Suppressor macrophage treated with lipopolysaccharide for 1 hour (primary cell): ENCODE data around the gene SLC41A3.

ENCODE experiments used
- DNase-seq, 3 donors: peaks; one replicate each; pipeline ENCODE4 v3.0.0-alpha.2; 2020 to 2022

The SLC41A3 gene

DNA sequence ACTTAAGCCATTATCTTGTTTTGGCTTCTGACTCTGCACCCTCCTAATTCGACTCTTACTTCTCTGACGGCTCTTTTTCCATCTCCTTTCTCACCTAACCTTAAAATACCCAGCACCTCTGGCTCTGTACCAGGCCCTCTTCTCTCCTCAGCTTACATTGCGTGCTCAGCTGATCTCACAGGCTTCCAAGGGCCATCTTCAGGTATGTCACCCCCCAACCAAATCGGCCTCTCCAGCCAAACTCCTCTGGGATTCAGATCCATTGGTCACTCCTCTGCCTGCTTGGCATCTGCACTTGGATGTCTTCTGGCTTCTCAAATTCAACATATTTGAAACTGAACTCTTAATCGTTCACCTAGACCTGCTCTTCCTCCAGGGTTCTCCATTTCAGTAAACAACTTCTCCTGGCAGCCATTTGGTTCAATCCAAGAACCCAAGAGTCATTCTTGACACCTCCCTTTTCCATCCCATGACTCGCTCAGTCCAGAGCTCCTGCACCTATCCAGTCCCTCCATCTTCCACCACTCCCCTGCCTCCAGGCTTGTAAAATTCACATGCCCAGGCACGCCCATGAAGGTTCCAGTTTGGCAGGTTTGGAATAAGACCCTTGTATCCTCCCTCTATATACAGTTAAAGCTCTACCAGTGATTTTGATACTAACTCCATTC, 35.2 kb upstream of the SLC41A3 start:
- no peak for DNase-seq

DNA sequence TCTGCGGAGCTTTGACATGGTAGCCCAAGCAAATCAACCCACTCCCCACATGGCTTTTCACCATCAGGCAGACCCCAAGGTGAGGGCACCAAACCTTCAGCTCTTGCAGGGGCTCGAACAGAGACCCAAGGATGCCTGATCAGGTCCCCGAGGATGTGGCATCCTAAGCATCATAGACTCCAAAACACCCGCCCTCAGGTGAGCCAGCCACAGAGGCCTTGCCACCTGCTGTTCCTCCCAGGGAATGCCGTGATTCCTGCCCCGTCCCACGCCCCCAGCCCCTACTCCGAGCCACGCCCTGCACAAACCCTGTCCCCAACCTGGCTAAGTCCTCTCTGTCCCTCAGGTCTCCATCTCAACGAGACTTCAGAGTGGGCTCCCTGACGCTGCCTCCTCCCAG, 34.7 kb upstream of the SLC41A3 start:
- DNase-seq = no peak

DNA sequence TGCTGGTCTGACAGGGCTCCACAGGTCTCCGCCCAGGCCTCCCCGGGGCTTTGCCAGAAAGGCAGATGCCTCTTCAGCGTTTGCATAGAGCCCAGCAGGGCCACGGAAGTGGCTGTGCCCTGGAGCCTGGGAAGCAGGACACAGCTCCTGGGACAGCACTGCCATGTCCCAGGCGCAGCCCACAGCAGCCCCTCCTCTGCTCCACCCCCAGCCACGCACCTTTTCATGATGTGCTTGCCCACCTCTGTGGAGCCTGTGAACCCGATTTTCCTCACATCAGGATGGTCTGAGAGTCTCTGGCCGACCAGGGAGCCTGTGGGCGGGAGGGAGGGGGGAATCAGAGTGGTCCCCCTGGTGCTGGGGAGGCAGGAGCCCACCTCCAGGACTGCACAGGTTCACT, 33.9 kb upstream of the SLC41A3 start:
- no peak for DNase-seq

DNA sequence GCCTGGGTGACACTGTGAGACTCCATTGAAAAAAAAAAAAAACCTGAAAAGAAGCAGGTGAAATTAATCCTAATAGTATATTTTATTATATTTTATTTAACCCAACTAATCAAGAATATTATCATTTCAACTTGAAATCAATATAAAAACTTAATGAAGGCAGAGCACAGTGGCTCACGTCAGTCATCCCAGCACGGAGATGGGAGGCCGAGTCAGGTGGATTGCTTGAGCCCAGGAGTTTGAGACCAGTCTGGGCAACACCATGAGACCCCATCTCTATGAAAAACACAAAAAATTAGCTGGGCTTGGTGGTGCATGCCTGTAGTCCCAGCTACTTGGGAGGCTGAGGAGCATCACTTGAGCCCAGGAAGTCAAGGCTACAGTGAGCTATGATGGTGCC, 33.3 kb upstream of the SLC41A3 start:
- no peak for DNase-seq

DNA sequence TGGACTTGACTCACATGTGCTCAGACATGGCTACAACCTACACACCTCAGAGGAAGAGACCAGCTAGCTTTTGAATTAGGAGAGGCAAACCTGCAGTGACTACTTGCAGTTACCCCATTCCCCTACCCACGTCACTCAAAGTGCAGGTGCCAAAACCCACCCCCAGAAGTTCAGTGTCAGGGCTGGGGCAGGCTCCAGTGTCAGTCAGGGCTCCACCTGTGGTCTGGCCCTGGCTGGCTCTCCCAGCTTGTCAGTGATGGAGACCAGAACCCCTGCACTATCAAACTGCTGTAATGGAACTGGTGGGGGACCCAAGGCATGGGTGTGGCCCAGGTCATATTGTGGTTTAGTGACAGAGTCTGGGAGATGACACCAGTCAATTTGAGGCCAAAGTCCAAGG, 32.6 kb upstream of the SLC41A3 start:
- no peak for DNase-seq

DNA sequence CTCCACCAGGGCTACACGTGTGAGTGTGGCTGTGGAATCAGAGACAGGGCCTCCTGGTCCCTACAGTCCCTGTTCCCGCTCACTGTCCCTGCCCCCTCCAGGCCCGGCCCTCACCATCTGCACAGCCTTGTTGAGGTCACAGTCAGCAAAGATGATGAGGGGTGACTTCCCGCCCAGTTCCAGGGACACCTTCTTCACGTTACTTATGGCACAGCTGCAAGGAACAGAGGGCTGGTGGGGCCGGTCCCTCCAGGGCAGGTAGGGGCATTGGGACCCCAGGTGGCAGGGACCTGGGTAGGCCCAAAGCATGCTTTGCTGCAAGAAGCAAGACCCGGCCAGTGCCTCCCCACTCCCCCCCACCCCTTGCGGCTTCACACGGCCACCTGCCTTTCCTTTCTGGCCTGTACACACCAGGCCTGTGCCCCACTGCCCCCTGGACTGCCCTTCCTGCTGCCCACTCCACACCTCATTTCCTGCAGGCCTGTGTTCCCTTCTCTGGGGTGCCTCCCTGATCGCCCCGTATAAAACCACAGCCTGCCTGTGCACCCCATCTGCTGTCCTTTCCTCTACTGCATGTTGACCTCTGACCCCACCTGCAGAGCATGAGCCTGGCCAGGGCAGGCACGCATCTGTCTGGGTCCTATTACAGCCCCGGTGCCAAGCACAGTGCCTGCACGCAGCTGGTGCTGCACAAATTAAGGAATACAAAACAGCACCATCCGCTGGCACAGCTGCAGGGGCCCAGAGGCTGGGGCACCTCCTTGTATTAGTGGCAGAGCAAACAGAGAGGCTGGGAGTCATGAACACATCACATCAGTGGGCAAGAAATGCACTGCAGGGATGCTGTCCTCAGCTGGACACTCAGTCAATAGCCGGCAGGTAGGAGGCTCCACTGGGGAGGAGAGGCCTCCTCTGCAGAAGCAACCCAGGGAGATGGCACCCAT, 30.8 kb upstream of the SLC41A3 start:
- DNase-seq = no peak

DNA sequence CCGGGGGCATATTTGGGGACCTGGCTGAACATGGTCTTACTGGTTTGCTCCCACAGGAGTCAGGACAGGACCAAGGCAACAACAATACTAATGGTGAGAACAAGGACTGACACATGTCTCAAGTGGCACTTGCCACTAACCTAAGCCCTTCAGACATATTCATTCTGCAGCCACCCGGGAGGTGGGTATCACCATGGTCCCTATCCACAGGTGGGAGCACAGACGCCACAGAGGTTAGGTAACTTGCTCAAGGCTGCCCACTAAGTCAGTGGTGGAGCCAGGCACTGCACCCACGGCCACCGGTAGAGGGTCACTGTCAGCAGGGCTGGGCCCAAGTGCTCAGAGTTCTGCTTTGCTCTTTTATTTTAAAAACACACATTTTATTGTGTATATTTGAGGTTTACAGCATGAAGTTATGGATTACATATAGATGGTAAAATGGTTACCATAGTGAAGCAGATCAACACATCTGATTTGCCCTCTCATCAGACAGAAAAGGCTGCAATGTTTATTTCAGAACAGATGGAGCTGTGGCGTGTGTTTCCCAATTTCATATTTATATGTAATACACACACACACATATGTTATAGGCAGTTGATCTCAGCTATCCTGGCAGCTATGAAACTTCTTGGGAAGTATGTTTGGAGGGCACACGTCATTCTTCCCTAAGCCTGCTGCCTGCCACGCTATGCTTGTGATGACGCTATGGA, 30.0 kb upstream of the SLC41A3 start:
- DNase-seq = no peak

DNA sequence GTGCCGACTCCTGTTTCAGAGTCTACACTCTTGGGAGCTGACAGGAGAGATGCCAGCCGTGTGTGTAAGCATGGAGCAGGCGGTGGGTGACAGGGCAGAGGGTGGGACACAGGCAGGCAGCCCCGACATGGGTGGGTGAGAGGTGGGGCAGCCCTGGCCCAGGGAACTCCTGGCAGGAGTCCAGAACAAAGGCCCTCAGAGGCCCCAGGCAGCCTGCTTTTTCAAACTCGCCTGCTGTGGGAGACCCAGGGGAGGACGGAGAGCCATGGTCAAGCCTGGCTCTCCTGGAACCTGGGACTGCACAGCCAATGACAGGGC, 29.3 kb upstream of the SLC41A3 start:
- no peak for DNase-seq

DNA sequence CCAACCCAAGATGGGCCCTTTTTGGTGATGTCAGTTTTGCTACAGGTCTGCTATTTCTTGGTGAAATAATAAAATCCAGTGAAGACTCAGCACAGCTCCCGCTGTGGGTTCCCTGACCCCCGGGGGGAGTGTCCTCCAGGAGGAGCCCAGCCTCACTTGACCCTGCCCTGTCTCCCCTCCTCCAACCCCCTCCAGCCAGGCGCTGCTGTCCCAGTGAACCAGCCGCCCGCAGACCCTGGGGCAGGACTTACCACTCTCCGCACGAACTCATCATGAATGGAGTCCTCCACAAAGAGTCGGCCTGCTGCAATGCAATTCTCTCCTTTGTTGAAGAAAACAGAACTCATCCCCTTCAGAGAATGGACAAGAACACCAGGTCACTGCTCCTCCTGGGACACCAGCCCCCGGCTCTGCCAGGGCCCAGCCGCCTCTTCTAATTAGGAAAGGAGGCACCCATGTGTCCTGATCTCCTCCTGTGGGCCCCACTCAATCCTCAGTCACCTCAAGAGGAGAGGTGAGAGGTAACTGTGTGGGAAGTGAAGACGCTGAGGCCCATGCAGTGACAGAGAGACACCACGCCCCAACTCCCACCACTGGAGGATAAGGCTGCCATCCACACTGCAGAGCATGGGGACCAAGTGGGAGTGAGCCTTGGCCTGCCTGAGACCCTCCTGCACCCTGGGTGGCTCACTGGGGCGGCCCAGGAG, 28.8 kb upstream of the SLC41A3 start:
- DNase-seq = no peak

DNA sequence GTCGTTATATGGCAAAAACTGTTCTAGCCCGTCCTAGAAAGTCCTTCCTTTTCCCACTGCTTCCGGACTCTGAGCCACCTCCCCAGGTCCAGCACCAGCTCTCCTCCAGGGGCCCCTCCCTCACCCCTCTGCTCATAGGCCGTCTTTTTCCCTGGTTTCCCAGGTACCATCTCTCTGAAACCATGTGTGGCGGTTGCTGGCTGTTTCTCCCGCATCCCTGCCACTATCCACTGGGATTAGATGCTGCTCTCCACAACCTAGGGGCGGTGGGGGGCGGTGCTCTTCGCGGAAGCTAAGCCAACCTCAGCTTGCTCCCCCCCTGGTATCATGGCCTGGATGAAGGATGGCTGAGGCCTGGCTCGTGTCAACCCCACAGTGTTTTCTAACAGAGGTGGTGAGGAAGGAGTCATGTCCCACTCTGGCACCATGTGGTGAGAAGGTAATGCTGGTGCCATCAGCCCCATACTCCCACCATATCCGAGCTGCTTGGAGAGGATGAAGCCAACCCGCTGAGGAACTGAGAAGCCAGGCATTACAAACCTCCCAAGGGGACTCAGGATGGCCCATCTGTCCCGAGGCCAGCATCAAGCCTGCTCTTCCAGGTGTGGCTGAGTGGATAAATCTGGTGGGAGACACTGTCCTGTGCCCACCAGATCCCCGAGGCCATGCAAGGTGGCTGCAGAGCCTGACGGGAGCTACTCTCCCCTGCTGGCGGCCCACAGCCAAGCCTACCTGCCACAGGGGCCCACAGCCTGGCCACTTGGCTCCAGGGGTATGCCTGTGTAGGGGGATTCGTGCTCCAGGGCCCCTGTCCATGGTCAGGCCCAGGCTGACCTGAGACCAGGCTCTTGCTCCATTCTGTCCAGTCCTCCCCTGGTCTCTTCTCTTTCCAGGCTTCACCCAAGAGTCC, 27.9 kb upstream of the SLC41A3 start:
- no peak for DNase-seq

DNA sequence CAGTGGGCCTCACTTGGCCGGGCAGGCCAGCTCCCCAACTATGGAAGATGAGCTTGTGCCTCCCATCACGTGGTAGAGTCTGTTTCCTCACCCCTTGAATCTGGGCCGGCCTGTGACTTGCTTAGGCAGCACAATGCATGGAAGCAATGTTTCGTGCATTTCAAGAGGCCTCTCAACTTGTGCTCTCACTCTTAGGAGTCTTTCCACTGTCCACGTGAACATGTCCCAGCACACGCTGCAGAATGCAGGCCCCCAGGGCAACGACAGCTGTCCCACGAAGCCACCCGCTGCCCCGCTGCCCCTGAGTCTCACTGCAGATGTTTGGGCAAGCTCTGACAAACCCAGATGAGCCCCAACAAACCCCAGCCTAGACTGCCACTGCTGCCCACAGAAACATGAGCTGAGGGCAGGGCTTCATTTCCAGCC, 27.2 kb upstream of the SLC41A3 start:
- no peak for DNase-seq

DNA sequence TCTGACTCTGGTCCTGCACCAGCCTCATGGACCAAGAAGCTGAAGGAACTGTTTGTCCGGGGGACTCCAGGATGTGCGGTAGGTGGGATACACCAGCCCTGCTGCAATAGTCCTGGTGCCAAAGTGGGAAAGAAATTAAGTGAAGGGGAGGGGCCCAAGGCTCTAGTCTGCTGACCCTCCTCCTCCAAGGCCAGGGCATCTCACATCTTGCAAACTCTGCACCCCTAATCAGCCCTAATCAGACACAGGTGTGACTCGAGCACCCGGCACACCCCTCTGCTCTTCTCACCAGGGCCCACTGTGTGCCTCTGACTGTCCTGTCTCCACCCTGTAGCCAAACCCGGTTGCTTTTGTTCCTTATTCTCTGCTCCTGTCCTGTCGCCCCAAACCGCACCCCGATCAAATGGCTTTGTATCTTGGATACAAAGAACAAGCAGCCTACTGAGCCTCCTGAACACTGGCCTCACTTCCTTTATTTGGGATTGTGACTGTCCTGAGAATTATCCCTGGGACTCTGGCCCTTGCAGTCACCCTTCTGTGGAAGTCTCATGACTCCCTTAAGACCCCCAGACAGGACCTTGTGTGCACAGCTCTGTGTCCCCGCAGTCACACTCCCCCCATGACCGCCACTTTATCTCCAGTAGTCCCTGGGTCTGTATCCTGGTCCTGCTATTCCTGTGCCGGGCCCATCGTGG, 26.7 kb upstream of the SLC41A3 start:
- no peak for DNase-seq

DNA sequence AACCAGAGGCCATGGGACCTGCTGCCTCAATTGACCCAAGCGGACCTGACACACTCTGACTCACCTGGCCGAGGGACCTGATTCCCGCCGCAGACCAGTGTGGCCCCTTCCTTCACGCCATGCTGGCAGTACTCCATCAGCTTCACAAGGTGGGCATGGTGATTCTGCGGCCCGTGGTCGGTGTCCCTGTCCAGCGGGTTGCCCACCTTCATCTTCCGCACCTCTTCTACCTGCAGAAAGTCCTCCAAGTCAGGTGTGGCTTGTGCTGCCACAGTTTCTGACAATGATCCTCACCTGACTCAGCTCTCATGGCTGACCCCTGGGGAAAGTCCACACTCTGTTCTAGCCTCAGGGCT, 25.9 kb upstream of the SLC41A3 start:
- DNase-seq = no peak

DNA sequence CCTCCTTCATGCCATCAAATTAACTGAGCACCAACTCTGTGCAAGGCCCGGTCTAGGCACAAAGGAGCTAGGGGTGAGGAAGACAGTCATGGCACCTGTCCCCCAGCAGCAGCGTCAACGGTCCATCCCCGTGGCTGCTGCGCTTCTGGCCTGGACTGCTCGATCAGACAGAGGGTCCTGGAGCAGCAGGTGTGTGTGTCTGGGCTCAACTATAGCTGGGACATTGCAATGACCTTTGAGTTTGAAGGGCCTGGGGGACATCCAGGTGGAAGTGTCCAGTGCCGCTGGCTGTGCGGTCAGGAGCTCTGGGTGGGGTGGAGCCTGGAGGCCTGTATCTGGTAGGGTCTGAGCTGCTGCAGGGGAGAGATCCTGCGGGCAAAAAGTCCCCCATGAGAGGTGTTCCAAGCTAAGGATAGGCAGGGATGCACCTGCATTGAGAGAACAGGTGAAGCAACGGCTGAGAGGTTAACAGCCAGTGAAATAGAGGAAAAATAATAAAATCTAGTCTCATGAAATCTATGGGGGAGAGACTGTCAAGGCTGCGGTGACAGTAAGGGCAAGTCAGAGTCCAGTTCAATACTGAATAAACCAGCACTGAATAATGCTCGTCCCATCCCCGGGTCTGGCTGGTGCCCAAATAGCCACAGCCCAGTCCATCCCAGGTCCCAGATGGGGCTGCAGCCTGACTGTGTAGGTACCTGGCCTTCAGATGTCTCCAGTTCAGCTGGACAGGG, 25.4 kb upstream of the SLC41A3 start:
- DNase-seq = no peak

DNA sequence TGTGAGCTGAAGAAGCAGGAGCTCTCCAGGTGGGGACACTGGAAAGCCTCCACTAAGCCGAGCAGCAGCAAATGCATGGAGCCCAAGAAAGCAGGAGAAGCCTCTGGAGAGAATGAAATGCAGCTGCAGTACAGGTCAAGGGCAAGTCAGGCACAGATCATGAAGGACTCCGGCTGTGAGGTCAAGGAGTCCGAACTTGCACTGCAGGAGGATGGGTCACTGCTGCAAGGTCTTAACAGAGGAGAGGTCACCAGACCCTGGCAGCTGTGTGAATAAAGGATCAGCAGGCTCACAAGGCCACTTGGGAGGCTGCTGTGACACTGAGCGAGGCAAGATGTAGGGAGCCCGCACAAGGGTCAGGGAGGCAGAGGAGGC, 24.7 kb upstream of the SLC41A3 start:
- no peak for DNase-seq

DNA sequence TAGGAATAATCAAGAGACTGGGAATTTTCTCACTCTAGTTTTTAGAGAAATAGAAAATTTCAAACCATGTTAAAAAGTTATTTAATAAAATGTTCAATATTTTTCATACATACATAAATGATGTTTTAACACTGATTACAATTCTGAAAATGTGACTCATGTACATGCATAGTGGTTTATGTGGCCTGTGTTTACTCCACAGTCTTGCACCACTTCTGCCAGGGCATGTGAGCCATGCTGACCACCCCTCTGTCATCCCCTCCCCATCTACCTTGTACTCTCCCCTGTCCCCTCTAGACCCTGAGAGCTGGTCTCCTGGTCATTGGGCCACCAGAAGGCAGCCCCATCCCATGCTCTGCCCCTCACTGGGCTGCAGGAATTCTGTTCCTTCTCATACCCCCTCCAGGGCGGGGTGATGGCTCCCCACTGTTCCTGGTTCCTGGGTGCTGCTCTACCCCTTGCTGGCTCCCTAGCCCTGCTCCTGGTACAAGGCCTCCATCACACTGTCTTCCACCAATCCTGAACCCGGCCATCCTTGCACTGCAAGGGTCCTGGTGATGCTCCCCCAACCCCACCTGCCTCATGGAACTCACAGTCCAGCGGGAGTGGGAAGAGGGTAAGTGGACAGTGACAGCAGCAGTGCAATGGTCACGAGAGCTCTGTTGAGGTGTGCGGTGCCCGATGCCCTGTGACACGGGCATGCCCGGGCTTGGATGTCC, 24.2 kb upstream of the SLC41A3 start:
- no peak for DNase-seq

DNA sequence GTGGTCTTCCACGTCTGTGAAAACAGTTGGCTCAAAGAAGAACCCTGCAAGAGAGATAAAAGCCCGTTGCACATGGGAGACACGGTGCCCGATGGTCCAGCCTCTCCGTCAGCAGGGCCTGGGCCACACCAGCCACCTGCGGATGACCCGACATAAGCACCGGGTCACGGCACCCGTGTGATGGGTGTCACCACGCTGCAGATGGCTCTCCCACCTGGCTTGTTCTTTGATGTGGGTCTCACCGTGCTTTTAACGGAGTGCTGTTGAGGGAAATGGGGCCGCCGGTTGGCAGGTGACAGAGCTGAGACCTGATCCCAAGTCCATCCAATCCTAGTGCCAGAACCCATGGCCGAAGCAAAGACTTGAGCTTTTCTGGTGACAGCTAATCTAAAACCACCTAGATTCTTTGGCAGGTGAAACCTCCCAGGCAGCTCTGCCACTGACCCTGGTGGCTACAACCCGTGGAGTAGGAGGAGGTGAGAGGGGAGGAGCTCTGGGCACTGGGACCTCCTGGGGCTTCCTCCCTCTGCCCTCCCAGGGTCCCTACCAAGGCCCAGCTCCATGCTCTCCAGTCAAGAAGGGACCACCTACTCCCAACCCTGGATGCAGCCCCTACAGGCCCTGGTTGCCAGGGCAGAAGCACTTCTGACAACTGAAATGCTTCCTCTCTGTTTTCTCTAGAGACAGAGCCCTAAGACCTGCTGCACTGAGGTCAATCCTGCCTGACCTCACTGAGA, 23.4 kb upstream of the SLC41A3 start:
- DNase-seq = no peak

DNA sequence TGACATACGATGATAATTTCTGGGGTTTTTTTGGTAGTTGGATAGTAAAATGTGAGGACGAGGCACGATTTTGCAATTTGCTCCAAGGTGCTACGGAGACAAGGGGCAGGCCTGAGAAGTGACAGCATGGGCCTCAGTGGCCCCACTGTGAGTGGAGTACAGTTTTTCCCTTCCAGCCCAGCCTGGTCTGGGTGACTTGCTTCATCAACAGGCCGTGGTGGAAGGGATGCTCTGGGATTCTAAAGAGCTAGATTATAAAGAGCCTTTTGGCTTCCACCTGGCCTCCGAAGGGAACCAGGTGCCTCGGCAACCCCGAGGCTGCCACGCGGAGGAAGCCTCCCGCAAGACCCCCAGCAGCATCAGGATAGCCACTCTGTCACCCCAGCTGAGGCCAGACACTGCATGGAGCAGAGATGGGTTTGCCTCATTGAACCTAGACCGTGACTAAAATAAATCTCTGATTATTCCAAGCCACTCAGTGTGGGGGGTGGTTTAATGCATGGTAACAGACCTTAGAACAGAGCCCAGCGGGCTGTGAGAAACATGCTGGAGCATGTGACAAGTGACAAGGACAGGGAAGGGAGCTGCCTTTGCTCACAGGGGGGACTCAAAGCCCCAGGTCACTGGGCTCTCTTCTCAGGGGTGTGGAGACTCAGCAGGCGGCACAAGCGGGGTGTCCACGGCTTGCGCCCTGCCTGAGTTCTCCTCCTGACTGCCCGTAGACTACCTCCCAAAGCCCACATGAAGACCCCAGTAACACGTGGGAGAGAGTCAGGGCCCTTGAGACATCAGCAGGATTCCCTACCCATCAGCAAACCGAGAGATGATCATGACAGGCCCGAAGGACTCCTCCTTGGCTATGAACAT, 22.6 kb upstream of the SLC41A3 start:
- DNase-seq = no peak
